Purkinje cell (primary cell): ENCODE measurements around the gene CDC6. TPM values are rescaled to one million over a fixed set of nuclear protein-coding genes. Genes with fewer than 3 reads are reported as not detected.

ENCODE experiments used
- polyA plus RNA-seq: library from polyadenylated mRNA; unstranded; fragments of >200 nt; fragmentation: Nextera tagmentation; gene quantifications from 2 replicates; pipeline ENCODE4 v1.2.1, GENCODE V29; 2014

CDC6 gene
- not detected in 2 replicates for polyA plus RNA-seq

GRCh38 chr17:40287494-40288369 lies at the start of gene CDC6:
TSS of gene CDC6 (plus strand) at chr17:40287879. CDS start at chr17:40289421, 1,542 bp downstream.

GRCh38 chr17:40309031-40309948 lies 21.6 kb downstream of the CDC6 start, which contains the start of gene RARA:
TSS of gene RARA (plus strand) at chr17:40309180. CDS start at chr17:40331219, 22,039 bp downstream.

Other genes with a start within 250 kb of the CDC6 start
- gene MED24, start 233.5 kb upstream of the CDC6 start, polyA plus RNA-seq: 6.3 and 10.1 TPM in 2 replicates
- gene THRA, start 224.9 kb upstream of the CDC6 start, polyA plus RNA-seq: 8.4 and 9.1 TPM in 2 replicates
- gene NR1D1, start 187.3 kb upstream of the CDC6 start, polyA plus RNA-seq: 5.1 and 10.0 TPM in 2 replicates
- 14.9 and 15.2 TPM in 2 replicates for gene MSL1, start 165.9 kb upstream of the CDC6 start, polyA plus RNA-seq
- gene CASC3, start 147.3 kb upstream of the CDC6 start, polyA plus RNA-seq: 9.1 and 16.2 TPM in 2 replicates
- gene RAPGEFL1, start 110.4 kb upstream of the CDC6 start, polyA plus RNA-seq: 4.1 and 5.0 TPM in 2 replicates
- 6.8 and 7.7 TPM in 2 replicates for gene WIPF2, start 68.6 kb upstream of the CDC6 start, polyA plus RNA-seq
- gene RARA, start 21.3 kb downstream of the CDC6 start, polyA plus RNA-seq: 0.35 and 0.50 TPM in 2 replicates
- gene GJD3, start 76.9 kb downstream of the CDC6 start, polyA plus RNA-seq: not detected in 2 replicates
- not detected in 2 replicates for gene TOP2A, start 130.0 kb downstream of the CDC6 start, polyA plus RNA-seq
- gene IGFBP4, start 155.6 kb downstream of the CDC6 start, polyA plus RNA-seq: 0.14 and 0.17 TPM in 2 replicates
- not detected in 2 replicates for gene TNS4, start 213.7 kb downstream of the CDC6 start, polyA plus RNA-seq